HL-60 (cell line): ENCODE results near the gene LDLRAD1.

ENCODE experiments used
- DNase-seq, 2 experiments: peaks; one replicate each; pipeline ENCODE4 v3.0.0-alpha.2; 2010 to 2020; ENCODE audit warnings: low read depth in 1 of 2, low spot score in 1 of 2
- H3K27ac ChIP-seq: fragments of 250-450 bp; sonication (Bioruptor Pico); replicated peaks from 2 replicates; pipeline ENCODE4 v1.5.1; 2020; ENCODE audit warnings: mild to moderate bottlenecking, moderate library complexity
- H3K27me3 ChIP-seq: fragments of 250-450 bp; sonication (Bioruptor Pico); 2 replicates; pipeline ENCODE4 v1.5.1; 2021; ENCODE audit warnings: mild to moderate bottlenecking, moderate library complexity; ENCODE audit not compliant: insufficient read depth, poor library complexity, severe bottlenecking
- H3K4me3 ChIP-seq: replicated peaks from 2 replicates; pipeline ENCODE4 v1.5.1; 2011; ENCODE audit warnings: mild to moderate bottlenecking, control low read depth, low read length; ENCODE audit not compliant: insufficient read depth
- CTCF ChIP-seq: IDR thresholded peaks from one replicate; pipeline ENCODE4 v1.5.1; 2011; ENCODE audit warnings: low read length, control low read depth, inconsistent platforms; ENCODE audit not compliant: insufficient read depth
- GABPA ChIP-seq: IDR thresholded peaks from 2 replicates; pipeline ENCODE4 v1.6.1; 2012; ENCODE audit warnings: low read depth
- POLR2AphosphoS5 ChIP-seq: IDR thresholded peaks from 2 replicates; pipeline ENCODE4 v1.6.1; 2012; ENCODE audit warnings: low read depth
- SPI1 ChIP-seq: IDR thresholded peaks from 2 replicates; pipeline ENCODE4 v1.6.1; 2012; ENCODE audit warnings: low read depth, mild to moderate bottlenecking, borderline replicate concordance
- microRNA-seq: library from miRNA; unstranded; fragments of <30 nt; microRNA quantifications from one replicate; pipeline ENCODE4, GENCODE V29; 2018
- TF ChIP-seq, protein P1 (sequence below): IDR thresholded peaks from 2 replicates; pipeline ENCODE4 v1.6.1; 2012; ENCODE audit warnings: low read depth; ENCODE audit not compliant: insufficient replicate concordance

The LDLRAD1 gene

DNA sequence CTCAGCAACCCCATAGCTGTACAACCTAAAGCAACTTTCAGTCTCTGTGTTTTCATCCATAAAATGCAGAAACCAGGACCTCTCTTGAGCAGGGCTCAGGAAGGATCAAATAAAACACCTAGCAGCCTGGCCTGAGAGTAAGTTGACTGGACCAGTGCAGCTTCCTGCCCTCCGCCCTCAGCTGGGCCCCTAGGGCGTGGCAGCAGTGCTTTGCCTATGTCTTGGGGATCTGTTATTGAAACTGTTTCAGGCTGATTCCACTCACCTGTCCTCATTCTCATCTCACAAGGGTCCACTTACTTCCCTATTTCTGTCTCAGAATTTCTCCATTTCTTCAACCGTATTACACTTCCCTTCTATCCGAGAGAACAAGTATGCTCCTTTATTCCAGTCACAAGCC lies 54.5 kb downstream of the LDLRAD1 start:
- no peak overlapping the region for H3K27ac ChIP-seq
- DNase-seq, result no peak
- TF ChIP-seq SPI1 (peak; percentile 68), POLR2AphosphoS5 (no peak)

DNA sequence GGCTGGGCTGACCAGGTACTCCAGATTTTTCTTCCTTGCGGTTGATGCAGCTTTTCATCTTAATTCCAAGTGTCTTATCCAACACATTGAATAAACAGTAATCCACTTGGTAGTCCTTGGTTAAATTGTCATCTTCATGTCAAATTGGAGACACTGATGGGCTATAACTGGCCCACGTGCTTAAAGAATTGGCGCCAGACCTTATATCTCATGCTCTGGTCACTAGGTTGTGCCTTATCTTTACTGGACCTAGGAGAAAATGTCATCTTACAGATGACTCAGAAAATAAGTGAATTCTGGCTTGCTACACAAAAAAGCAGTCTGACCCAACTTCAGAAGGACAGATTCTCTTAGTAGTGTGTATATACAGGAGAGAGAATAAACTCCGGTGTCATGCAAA lies 55.6 kb downstream of the LDLRAD1 start:
- Histone ChIP-seq H3K4me3 (no peak overlapping the region), H3K27ac (no peak overlapping the region), H3K27me3 (no peaks in the 10 kb centered on the region)
- TF ChIP-seq CTCF (no peak), SPI1 (no peak), POLR2AphosphoS5 (no peak), GABPA (no peak)
- TF ChIP-seq, protein P1, sequence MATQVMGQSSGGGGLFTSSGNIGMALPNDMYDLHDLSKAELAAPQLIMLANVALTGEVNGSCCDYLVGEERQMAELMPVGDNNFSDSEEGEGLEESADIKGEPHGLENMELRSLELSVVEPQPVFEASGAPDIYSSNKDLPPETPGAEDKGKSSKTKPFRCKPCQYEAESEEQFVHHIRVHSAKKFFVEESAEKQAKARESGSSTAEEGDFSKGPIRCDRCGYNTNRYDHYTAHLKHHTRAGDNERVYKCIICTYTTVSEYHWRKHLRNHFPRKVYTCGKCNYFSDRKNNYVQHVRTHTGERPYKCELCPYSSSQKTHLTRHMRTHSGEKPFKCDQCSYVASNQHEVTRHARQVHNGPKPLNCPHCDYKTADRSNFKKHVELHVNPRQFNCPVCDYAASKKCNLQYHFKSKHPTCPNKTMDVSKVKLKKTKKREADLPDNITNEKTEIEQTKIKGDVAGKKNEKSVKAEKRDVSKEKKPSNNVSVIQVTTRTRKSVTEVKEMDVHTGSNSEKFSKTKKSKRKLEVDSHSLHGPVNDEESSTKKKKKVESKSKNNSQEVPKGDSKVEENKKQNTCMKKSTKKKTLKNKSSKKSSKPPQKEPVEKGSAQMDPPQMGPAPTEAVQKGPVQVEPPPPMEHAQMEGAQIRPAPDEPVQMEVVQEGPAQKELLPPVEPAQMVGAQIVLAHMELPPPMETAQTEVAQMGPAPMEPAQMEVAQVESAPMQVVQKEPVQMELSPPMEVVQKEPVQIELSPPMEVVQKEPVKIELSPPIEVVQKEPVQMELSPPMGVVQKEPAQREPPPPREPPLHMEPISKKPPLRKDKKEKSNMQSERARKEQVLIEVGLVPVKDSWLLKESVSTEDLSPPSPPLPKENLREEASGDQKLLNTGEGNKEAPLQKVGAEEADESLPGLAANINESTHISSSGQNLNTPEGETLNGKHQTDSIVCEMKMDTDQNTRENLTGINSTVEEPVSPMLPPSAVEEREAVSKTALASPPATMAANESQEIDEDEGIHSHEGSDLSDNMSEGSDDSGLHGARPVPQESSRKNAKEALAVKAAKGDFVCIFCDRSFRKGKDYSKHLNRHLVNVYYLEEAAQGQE, result no peak
- DNase-seq, result no peak

More for the DNA sequence above, 54.5 kb downstream of the LDLRAD1 start:
- Histone ChIP-seq H3K4me3 (no peak overlapping the region), H3K27me3 (no peaks in the 10 kb centered on the region)

DNA sequence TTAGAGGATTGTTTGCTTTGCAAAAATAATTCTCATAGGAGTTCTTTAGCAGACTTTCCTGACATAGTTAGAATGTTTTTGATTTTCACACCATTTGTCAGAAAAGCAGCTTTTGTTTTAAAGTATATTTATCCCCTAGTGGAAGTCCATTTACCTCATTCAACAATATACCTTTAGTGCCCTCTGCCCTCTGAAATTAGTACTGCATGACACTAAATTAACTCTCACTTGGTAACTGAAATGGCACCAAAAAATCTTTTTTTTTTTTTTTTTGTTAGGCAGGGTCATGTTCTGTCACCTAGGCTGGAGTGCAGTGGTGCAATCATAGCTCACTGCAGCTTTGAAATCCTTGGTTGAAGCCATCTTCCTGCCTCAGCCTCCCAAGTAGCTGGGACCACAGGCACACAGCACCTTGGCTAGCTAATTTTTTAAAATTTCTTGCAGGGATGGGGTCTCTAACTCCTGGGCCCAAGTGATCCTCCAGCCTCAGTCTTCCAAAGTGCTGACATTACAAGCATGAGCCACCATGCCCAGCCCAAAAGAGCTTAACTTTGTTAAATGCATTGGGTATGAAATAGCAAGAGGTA lies 58.2 kb downstream of the LDLRAD1 start:
- no peak for TF ChIP-seq GABPA
- TF ChIP-seq CTCF, result peak; percentile 26
- no peak for TF ChIP-seq SPI1
- no peak for TF ChIP-seq POLR2AphosphoS5
- TF ChIP-seq, protein P1, result no peak
- no peaks in the 10 kb centered on the region for H3K27me3 ChIP-seq
- DNase-seq, result peak in 1 of 2 experiments; percentile 23
- no peak overlapping the region for H3K27ac ChIP-seq
- H3K4me3 ChIP-seq, result no peak overlapping the region

Small RNA genes within 50 kb of the gene (microRNA-seq; reads per million reads assigned to microRNA genes)
- 1.5 reads per million for gene MIR4781
